Measurements from ENCODE around the gene PDE4B. TPM values are rescaled to one million over a fixed set of nuclear protein-coding genes. Genes with fewer than 3 reads are reported as not detected.

The PDE4B gene
- polyA plus RNA-seq, 2 of the 4 experiments (the other 2 are of a cell fraction) = 20.2 to 56.8 TPM

DNA sequence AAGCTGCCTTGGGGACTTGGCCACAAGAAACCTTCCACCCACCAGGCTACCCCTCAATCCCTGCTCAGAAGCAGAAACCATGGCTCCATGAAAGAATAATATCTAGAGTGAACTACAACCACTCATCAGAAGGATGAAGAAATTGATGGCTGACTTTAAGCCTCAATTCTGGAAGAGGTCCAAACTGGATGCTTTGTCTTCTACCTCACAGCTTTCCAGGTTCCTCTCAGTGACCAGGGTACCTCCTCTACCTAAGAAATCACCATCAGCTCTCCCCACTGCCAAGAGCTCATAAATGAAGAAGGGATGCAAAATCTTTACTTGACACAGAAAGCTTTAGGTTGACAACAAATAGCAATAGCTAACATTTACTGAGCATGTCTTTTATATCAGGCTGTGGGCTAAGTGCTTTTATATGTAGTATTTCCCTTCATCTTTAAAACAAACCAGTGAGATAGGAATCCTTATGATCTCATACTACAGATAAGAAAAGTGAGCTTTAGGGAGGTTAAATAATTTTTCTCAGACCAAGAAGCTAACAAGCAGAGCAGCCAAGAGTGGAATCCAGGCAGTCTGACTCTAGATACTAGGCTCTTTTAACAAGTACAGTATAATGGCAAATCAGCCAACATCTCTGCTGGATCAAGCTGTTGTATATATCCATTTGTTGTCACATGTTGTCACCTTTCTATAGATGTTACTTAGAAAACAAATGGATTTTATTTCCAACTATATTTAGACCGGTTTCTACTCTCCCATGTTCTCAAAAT lies 498.3 kb downstream of the PDE4B start:
- TF ChIP-seq ZC3H11A (IDR thresholded peaks at IDR 0.05) = no peak
- TF ChIP-seq, protein P1, sequence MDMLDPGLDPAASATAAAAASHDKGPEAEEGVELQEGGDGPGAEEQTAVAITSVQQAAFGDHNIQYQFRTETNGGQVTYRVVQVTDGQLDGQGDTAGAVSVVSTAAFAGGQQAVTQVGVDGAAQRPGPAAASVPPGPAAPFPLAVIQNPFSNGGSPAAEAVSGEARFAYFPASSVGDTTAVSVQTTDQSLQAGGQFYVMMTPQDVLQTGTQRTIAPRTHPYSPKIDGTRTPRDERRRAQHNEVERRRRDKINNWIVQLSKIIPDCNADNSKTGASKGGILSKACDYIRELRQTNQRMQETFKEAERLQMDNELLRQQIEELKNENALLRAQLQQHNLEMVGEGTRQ (IDR thresholded peaks at IDR 0.05) = no peak
- no peak for TF ChIP-seq BHLHE40 (IDR thresholded peaks at IDR 0.05; ENCODE audit: low read depth, low read length)
- TF ChIP-seq, protein P2, sequence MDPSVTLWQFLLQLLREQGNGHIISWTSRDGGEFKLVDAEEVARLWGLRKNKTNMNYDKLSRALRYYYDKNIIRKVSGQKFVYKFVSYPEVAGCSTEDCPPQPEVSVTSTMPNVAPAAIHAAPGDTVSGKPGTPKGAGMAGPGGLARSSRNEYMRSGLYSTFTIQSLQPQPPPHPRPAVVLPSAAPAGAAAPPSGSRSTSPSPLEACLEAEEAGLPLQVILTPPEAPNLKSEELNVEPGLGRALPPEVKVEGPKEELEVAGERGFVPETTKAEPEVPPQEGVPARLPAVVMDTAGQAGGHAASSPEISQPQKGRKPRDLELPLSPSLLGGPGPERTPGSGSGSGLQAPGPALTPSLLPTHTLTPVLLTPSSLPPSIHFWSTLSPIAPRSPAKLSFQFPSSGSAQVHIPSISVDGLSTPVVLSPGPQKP (IDR thresholded peaks at IDR 0.05; ENCODE audit: low read depth, low read length) = no peak
- no peak for TF ChIP-seq ZNF302 (CRISPR knock-in tag; IDR thresholded peaks at IDR 0.05)
- no peak for TF ChIP-seq FOXS1 (CRISPR knock-in tag; IDR thresholded peaks at IDR 0.05)
- H3K4me1 ChIP-seq = peaks cover 76% of the 10 kb centered on the region
- WGBS (ENCODE audit: missing lambda C conversion rate) = 5% methylated on average over 1 of the region's 1 CpG
- peak in 1 of 2 experiments; percentile 30; a peak in 2 of 6 replicates for ATAC-seq
- H3K4me2 ChIP-seq = peak overlapping the region; percentile 55
- POLR2A ChIA-PET = interaction anchor here (0.6 to 1.6 kb wide), 2 partner anchors 41 to 52 kb away, joined by 3 to 6 read pairs; no protein-coding TSS in a partner anchor
- H3K27ac ChIP-seq = peak overlapping the region; percentile 78 to 84
- H3K9me3 ChIP-seq = no peaks in the 10 kb centered on the region
- CTCF ChIA-PET = interaction anchor here (1.1 to 2.5 kb wide), 4 partner anchors 38 to 65 kb away, joined by 4 to 7 read pairs (median 4); no protein-coding TSS in a partner anchor
- no peak for DNase-seq (ENCODE audit: low read depth in 1 of 2, low spot score in 1 of 2)
- no peak for FAIRE-seq
- no peak overlapping the region for H3K4me3 ChIP-seq

DNA sequence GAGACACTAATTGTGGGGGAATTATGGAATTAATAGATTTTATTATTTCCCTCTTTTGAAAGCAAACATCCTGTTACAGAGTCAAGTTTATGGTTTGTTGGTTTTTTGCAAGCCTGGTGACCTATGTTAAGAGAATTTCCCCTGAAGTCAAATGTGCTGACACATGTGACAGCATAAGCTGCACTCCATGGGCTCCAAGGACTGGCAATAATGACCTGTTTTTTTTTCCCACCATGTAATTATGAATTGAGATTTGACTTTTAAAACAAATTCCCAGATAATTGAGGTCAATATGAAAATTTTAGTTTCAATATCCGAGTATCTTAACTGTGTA lies 498.8 kb downstream of the PDE4B start:
- CTCF ChIA-PET = interaction anchor here (1.1 to 2.5 kb wide), 3 partner anchors 38 to 64 kb away, joined by 4 to 5 read pairs (median 4); no protein-coding TSS in a partner anchor
- Histone ChIP-seq H3K9me3 (no peaks in the 10 kb centered on the region), H3K4me1 (peaks cover 77% of the 10 kb centered on the region), H3K4me3 (no peak overlapping the region), H3K4me2 (peak overlapping the region; percentile 55), H3K27ac (peak overlapping the region; percentile 78 to 84)
- FAIRE-seq (no peak), DNase-seq (ENCODE audit: low read depth in 1 of 2, low spot score in 1 of 2) (peak in 1 of 2 experiments; percentile 62), ATAC-seq (peak in 1 of 2 experiments; percentile 58; a peak in 3 of 6 replicates)
- POLR2A ChIA-PET = interaction anchor here (1.6 kb wide), 1 partner anchor 41 kb away, joined by 6 read pairs; no protein-coding TSS in a partner anchor
- 34% methylated on average over 1 of the region's 1 CpG for WGBS (ENCODE audit: missing lambda C conversion rate)
- TF ChIP-seq ZNF302 (CRISPR knock-in tag; IDR thresholded peaks at IDR 0.05) (no peak), RARB (CRISPR knock-in tag; IDR thresholded peaks at IDR 0.05) (no peak), TP53 (CRISPR knock-in tag; IDR thresholded peaks at IDR 0.05) (no peak), FOXS1 (CRISPR knock-in tag; IDR thresholded peaks at IDR 0.05) (no peak), HDAC2 (IDR thresholded peaks at IDR 0.05) (no peak), NPAS2 (CRISPR knock-in tag; IDR thresholded peaks at IDR 0.05; ENCODE audit: borderline replicate concordance) (no peak), EP300 (IDR thresholded peaks at IDR 0.05) (peak; percentile 60 to 72; a peak in 2 of 5 replicates), HOXB13 (CRISPR knock-in tag; IDR thresholded peaks at IDR 0.05; ENCODE audit: low read depth) (no peak), FOSB (CRISPR knock-in tag; IDR thresholded peaks at IDR 0.05) (no peak), MYC (IDR thresholded peaks at IDR 0.05; ENCODE audit: borderline replicate concordance, low read length) (no peak), EHMT2 (IDR thresholded peaks at IDR 0.05; ENCODE audit: low read depth) (no peak), ESRRA (IDR thresholded peaks at IDR 0.05; ENCODE audit: borderline replicate concordance, low read length) (no peak), MAZ (IDR thresholded peaks at IDR 0.05; ENCODE audit: borderline replicate concordance, low read depth, low read length) (no peak), HOXB5 (CRISPR knock-in tag; IDR thresholded peaks at IDR 0.05) (no peak)
- TF ChIP-seq, protein P3, sequence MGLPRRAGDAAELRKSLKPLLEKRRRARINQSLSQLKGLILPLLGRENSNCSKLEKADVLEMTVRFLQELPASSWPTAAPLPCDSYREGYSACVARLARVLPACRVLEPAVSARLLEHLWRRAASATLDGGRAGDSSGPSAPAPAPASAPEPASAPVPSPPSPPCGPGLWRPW (IDR thresholded peaks at IDR 0.05) = 0 out of 2 replicates have a peak, but pooled peaks have one; percentile 14
- TF ChIP-seq, protein P4, sequence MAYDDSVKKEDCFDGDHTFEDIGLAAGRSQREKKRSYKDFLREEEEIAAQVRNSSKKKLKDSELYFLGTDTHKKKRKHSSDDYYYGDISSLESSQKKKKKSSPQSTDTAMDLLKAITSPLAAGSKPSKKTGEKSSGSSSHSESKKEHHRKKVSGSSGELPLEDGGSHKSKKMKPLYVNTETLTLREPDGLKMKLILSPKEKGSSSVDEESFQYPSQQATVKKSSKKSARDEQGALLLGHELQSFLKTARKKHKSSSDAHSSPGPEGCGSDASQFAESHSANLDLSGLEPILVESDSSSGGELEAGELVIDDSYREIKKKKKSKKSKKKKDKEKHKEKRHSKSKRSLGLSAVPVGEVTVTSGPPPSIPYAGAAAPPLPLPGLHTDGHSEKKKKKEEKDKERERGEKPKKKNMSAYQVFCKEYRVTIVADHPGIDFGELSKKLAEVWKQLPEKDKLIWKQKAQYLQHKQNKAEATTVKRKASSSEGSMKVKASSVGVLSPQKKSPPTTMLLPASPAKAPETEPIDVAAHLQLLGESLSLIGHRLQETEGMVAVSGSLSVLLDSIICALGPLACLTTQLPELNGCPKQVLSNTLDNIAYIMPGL (CRISPR knock-in tag; IDR thresholded peaks at IDR 0.05; ENCODE audit: borderline replicate concordance) = no peak
- TF ChIP-seq, protein P5, sequence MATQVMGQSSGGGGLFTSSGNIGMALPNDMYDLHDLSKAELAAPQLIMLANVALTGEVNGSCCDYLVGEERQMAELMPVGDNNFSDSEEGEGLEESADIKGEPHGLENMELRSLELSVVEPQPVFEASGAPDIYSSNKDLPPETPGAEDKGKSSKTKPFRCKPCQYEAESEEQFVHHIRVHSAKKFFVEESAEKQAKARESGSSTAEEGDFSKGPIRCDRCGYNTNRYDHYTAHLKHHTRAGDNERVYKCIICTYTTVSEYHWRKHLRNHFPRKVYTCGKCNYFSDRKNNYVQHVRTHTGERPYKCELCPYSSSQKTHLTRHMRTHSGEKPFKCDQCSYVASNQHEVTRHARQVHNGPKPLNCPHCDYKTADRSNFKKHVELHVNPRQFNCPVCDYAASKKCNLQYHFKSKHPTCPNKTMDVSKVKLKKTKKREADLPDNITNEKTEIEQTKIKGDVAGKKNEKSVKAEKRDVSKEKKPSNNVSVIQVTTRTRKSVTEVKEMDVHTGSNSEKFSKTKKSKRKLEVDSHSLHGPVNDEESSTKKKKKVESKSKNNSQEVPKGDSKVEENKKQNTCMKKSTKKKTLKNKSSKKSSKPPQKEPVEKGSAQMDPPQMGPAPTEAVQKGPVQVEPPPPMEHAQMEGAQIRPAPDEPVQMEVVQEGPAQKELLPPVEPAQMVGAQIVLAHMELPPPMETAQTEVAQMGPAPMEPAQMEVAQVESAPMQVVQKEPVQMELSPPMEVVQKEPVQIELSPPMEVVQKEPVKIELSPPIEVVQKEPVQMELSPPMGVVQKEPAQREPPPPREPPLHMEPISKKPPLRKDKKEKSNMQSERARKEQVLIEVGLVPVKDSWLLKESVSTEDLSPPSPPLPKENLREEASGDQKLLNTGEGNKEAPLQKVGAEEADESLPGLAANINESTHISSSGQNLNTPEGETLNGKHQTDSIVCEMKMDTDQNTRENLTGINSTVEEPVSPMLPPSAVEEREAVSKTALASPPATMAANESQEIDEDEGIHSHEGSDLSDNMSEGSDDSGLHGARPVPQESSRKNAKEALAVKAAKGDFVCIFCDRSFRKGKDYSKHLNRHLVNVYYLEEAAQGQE (IDR thresholded peaks at IDR 0.05) = no peak
- TF ChIP-seq, protein P2 (IDR thresholded peaks at IDR 0.05; ENCODE audit: low read depth, low read length) = no peak
- TF ChIP-seq, protein P6, sequence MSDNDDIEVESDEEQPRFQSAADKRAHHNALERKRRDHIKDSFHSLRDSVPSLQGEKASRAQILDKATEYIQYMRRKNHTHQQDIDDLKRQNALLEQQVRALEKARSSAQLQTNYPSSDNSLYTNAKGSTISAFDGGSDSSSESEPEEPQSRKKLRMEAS (IDR thresholded peaks at IDR 0.05) = peak; percentile 23; the same call in 1 of the 2 replicates
- TF ChIP-seq, protein P7, sequence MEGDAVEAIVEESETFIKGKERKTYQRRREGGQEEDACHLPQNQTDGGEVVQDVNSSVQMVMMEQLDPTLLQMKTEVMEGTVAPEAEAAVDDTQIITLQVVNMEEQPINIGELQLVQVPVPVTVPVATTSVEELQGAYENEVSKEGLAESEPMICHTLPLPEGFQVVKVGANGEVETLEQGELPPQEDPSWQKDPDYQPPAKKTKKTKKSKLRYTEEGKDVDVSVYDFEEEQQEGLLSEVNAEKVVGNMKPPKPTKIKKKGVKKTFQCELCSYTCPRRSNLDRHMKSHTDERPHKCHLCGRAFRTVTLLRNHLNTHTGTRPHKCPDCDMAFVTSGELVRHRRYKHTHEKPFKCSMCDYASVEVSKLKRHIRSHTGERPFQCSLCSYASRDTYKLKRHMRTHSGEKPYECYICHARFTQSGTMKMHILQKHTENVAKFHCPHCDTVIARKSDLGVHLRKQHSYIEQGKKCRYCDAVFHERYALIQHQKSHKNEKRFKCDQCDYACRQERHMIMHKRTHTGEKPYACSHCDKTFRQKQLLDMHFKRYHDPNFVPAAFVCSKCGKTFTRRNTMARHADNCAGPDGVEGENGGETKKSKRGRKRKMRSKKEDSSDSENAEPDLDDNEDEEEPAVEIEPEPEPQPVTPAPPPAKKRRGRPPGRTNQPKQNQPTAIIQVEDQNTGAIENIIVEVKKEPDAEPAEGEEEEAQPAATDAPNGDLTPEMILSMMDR (IDR thresholded peaks at IDR 0.05) = no peak

Data from A549 (cell line).